Left kidney (tissue), 2 donors: ENCODE results near the gene SNED1. TPM values are rescaled to one million over a fixed set of nuclear protein-coding genes. Genes with fewer than 3 reads are reported as not detected.

Experiments
- DNase-seq: peaks from one replicate; pipeline ENCODE4 v3.0.0-alpha.2; 2013
- polyA plus RNA-seq: library from polyadenylated mRNA; unstranded; fragments of 120-200 nt; gene quantifications from one replicate; pipeline ENCODE4 v1.2.1, GENCODE V29; 2013; ENCODE audit not compliant: insufficient read length

SNED1 gene
- polyA plus RNA-seq, 1 donor = 8.2 TPM

DNA sequence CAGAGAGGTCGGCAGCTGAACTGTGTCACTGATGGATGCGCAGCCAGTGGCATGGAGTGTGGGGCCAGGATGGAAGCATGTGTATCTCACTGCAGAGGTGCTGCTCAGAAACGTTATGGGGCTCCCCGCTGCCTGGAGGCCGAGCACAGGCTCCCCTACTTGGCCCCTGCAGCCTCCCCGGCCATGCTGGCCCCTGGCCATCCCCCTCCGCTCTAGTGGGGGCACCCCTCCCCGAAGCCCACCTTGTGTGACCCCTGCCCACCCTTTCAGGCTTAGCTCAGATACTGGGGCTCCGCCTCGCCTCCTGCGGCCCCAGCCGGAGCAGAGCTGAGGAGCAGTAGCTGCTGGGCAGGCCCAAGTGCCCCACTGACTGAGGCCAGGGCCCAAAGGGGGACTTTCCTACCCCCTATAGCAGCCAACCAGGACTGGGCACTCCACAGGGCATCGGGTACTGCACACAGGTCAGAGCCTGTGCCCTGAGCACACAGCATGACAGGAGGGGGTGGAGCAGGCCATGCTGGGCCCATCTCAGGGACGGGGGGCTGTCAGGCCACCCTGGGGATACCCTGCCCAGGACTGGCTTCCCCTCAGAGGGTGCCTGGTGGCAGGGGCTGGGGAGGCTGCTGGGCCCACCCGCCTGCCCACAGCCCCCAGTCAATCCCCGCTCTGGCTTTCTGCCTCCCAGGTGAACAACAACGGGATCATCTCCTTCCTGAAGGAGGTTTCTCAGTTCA is 31.3 kb downstream of the SNED1 start:
- DNase-seq = no peak

DNA sequence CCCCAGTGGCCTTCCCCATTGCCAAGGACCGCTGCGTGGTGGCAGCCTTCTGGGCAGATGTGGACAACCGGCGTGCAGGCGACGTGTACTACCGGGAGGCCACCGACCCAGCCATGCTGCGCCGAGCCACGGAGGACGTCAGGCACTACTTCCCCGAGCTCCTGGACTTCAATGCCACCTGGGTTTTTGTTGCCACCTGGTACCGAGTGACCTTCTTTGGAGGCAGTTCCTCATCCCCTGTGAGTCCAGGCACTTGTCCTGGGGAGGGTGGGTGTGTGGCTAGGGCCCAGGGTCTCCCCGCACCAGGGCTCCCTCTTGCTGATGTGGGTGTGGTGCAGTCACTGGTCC is 31.9 kb downstream of the SNED1 start:
- DNase-seq = no peak

DNA sequence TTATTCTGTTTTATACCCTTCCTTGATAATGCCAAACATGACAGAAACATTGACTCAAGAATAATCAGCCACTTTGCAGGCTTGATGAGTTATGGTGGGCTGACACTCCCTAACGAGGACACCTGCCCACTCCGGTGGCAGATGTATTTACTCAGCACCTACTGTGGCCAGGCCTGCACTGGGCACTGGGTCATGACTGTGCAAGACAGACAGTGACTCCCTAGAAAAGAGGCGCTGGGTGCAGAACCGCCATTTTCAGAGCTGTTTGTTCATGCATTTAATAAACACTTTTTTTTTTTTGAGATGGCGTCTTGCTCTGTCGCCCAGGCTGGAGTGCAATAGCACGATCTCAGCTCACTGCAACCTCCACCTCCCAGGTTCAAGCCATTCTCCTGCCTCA is 32.5 kb downstream of the SNED1 start:
- no peak for DNase-seq

DNA sequence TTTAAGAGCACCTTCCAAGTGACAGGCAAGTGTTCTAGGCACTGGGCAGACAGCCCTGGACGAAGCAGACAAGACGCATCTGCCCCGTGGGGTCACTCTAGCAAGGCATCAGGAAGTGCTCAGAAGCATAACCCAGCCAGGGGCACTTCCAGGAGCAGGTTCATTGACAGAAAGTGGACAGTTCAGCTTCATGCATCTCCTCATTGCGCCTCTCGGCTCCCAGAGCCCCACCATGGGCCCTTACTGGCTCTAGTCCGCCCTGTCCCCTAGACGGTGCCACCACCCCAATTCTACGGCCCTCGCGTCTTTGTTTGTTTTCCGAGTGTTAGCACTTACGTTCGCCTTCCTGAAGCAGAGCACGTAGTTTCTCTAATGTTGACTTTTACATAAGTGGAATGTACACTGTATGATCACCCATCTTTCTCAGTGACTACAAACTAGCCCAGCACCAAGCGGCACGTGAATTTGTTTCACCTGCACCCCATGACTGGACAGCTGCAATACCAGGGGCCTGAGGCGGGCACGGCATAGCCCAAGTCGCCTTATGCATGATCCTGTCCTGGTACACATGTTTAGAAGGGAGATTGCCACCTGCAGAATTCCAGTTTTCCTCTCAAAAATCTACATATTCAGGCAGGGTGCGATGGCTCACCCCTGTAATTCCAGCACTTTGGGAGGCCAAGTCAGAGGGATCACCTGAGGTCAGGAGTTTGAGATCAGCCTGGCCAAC is 33.2 kb downstream of the SNED1 start:
- no peak for DNase-seq

DNA sequence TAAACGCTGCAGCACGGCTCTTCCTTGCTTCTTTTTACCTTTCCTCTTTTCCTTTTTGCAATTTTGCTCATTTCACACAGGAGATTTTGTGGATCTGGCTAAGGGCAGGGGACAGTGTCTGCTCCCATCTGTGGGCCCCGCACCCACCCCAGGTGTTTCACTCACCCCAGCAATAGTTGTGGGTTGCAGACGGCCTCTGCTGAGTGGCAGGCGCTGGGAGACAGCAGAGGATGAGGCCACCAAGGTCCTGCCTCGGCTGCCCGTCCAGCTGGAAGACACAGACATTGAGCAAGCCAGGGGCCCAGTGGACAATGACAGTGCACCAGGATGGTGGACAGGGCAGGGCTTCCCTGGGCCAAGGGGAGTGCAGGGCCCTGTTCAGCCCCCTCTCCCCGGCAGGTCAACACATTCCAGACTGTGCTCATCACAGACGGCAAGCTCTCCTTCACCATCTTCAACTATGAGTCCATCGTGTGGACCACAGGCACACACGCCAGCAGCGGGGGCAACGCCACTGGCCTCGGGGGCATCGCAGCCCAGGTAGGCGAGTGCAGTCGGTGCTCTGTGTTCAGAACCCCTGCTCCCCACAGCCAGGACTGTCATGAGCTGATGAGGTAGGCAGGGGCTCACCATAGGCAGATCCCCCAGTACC is 35.0 kb downstream of the SNED1 start:
- no peak for DNase-seq

DNA sequence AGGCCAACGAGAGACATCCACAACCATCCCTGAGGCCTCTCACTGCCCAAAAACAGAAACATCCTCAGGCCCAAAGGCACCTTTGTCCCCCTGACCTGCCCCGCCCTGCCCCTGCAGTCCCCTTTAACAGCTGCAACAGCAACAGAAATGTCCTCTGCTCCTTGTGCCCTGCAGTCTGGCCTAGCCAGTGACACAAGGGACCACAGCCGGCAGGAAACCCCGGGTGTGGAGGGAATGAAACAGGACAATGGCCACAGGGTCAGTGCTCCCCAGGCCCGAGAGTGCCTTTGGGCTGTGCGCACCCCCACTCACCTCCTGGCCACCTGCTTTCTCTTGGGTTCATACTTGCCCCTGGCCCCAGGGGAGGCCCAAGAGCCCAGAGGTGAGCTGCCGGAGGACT is 35.6 kb downstream of the SNED1 start:
- DNase-seq = no peak

DNA sequence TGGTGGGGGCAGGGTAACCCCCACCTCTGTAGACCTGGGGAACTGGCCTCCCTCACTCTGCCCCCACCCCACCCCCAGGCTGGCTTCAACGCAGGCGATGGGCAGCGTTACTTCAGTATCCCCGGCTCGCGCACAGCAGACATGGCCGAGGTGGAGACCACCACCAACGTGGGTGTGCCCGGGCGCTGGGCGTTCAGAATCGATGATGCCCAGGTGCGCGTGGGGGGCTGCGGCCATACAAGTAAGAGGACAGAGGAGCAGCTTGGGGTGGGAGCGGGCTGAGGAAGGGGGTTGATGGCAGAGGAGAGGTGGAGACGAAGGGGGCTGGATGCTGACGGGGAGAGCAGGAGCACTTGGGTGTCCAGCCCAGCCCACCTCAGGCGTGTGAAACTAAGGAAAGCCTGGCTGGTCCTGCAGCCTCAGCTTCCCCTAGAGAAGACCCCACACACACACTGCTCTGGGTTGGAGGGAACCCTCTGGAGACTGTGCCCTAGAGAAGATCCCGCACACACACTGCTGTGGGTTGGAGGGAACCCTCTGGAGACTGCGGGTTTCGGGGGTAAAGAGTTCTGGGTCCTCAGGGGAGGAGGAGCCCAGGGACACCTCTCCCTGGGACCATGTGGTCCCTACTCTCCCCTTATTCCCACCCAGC is 36.2 kb downstream of the SNED1 start:
- no peak for DNase-seq

DNA sequence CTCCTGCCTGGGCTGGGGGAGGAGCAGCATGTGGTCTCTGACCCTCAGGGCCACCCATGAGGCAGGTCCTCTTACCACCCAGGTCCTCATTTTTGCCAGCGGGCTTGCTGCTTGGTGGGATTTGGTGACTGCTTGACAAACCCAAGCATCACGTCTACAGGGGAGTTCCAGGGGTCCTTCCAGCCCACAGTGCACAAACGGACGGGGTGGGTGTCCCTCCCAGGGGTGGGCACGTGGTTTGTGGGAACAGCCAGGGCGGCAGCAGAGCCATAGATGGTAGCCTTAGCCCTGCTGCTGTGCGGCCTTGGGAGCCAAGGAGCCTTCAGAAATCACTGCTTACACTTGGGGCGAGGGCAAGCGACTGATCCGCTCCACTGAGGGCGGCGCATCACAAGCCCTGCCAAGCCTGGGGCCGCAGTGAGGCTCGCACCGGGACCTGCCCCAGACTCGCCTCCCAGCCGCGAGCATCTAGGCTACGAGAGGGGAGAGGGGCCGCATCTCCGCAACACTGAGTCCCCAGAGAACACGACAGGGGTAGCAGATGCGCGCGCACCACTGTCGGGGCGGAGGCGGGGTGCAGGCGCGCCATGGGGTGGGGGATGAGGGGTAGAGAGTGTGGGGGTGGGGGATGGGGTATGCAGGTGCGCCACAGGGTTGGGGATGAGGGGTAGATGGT is 36.9 kb downstream of the SNED1 start:
- DNase-seq = no peak

DNA sequence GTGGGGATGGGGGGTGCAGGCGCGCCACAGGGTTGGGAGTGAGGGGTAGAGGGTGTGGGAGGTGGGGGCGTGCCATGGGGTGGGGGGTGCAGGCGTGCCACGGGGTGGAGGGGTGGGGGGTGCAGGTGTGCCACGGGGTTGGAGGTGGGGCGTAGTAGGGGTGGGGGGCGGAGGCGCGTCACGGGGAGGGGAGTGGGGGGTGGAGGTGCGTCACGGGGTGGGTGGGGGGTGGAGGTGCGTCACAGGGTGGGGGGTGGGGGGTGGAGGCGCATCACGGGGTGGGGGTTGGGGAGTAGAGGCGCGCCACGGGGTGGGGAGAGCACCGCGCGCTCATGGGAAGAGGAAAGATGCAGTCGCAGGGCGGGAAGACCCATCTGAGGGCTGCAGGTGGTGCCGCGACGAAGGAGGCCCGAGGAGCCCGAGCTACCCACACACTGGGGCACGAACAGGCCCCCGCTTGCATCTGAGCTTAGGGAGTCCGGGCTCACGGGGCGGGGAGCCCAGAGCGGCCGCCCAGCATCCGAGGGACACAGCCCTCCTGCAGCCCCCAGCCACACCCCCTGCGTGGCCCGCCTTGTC is 37.5 kb downstream of the SNED1 start:
- DNase-seq = no peak

DNA sequence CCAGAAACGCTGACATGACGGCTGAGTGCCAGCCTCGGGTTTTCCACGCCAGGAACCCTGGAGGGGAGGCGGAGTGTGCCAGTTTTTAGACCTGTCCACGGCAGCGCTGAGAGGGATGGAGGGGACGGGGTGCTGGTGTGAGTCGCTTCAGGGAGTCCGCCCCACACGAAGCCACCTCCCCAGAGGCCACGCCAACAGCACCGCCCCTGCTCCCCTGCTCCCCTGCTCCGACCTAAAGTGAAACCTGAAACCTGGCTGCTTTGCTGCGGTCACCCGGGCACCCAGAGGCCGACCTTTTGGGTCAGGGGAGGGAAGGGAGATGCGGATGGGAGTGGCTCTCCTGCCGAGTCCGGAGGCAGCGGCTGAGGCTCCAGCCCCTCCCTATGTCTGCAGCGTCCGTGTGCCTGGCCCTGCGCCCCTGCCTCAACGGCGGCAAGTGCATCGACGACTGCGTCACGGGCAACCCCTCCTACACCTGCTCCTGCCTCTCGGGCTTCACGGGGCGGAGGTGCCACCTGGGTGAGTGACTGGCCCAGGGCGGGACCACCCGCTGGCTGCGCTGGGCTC is 38.1 kb downstream of the SNED1 start:
- DNase-seq = no peak

DNA sequence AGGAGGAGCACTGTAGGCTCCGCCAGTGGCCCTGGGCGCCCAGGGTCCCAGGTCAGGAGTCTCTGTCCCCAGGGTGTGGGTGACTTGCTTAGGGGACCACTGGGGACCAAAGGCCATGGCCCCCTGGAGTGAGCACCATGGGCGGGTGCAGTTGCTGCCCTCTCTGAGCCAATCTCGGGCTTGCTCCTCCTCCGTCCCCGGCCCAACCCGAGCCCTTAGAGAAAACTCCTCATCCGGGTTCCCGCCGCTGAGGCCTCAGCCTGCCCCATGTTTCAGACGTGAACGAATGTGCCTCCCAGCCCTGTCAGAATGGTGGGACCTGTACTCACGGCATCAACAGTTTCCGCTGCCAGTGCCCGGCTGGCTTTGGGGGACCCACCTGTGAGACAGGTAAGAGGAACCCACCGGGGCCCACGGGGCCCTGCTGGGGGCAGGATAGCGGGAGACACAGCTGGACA is 38.6 kb downstream of the SNED1 start:
- no peak for DNase-seq

DNA sequence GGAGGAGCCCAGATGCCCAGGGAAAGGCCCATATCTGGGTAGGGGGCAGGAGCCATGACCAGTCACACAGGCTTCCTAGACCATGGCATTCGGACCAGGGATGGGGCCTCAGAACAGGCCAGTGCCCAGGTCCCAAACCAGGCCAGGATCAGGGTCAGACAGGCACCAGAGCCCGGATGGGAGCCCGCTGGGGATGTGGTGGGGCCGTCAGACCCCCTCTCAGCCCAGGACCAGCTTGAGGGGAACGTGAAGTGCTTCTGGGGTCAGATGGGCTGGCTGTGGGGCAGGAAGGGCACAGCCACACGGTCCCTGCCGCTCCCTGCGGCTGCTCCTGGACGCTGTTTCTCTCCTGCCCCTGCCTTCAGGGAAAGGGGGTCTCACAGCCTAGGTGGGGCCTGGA is 39.1 kb downstream of the SNED1 start:
- DNase-seq = no peak

DNA sequence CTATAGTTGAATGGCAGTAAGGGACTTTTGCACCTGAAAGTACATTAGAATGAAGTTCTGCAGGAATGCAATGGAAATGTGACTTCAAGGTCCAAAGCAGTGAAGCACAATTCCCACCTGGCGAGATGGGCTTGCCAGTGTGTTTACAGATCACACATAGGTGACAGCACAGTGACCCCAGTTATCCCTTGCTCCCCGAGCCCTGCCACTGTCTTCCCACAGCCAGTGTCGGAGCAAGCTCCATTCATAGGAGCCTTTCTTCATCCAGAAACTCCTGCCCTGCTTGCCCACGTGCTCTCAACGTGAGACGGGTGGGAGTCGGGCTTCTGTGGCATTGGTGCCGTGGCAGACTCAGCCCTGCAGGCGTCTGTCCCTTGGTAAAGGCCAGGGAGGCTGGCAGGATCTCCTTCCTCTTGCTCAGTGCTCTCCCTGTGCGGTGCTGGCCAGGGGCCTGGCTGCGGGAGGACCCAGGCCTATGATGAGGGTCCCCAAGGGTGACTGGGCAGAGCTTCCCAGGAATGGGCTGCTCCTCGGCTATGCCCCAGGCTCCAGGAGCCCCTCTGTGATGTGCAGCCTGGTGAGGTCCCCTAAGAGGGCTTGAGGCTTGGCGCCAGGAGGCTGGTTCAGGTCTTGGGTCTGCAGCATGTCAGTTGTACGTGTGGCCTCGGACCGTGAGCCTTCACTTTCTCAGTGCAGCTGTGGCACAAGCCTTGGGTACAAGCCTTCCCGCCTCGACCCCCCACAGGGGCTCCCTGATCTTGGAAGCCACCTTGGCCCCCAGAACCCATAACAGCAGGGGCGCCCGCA is 40.2 kb downstream of the SNED1 start:
- no peak for DNase-seq

DNA sequence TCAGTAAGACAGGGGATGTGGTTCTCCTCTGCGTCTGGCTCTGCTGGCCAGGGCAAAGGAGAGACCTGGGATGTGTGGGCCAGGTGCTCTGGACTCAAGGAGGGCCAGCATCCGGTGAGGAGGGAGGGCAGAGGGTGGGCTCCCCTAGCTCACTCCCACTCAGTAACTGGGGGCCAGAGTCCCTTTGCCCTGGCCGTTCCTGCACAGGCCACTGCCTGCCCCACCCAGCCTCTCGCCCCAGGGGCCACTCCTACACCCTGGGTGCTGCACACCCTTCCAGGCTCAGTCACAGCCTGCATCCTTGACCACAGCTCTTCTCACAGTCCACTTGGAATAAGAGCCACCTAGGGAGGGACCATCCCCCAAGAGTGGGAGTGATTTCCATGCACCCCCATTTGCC is 41.0 kb downstream of the SNED1 start:
- no peak for DNase-seq

DNA sequence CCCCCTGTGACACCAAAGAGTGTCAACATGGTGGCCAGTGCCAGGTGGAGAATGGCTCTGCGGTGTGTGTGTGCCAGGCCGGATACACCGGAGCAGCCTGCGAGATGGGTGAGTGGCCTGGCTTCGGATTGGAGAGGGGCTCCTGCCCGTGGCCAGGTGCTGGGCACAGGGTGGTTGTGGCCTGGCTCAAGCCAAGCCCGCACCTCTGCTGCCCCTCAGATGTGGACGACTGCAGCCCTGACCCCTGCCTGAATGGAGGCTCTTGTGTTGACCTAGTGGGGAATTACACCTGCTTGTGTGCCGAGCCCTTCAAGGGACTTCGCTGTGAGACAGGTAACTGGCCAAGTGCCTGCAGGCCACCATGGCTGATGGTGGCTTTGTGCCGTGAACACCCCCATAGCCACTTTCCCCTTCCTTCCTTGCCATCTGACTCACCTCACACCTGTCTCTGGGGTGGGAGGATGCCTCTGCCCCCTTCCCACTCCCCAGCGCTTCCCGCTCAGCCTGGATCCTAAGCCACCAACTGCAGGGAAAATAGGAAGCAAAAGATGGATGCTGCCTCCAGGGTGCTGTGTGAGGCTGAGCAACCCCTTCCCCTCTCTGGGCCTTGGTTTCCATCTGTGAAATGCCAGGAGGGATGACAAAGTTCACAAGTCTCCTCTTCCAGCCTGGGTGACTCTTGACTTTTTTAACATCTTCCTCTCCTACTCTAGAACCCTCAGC is 41.8 kb downstream of the SNED1 start:
- no peak for DNase-seq

DNA sequence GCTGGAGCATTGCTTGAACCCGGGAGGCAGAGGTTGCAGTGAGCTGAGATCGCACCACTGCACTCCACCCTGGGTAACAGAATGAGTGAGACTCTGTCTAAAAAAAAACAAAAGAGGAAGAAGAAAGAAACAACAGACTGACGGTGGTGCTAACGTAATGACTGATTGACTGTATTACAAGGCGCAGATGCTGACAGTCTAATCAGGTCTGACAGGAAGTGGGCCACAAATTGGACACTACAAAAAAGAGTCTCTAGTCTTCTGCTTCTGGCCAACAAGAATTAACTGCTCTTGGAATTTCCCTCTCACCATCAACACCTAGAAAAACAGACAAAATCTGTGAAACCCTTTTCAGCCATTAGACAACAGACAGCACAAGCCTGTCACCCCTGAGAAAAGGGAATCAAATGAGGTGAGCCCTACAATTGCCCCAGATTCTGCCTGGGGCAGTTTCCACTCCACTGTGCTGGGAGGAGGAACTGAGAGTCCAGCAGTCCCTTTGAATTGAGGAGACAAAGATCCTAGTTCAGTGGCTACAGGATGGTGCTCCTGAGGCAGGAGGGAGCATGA is 43.3 kb downstream of the SNED1 start:
- no peak for DNase-seq

DNA sequence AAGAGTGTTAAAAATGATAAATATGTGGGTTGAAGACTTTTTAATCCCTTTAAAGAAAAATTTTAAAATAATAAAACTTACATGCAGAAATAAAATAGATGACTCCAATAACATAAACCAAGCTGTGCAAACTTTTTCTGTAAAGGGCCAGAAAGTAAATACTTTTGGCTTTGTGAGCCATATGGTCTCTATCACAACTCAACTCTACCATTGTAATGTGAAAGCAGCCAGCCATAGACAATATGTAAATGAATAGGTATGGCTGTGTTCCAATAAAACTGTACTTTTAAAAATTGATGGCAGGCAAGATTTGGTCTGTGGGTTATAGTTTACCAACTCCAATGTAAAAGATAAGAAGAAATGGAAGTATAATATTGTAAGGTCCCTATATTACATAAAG is 45.2 kb downstream of the SNED1 start:
- DNase-seq = no peak

DNA sequence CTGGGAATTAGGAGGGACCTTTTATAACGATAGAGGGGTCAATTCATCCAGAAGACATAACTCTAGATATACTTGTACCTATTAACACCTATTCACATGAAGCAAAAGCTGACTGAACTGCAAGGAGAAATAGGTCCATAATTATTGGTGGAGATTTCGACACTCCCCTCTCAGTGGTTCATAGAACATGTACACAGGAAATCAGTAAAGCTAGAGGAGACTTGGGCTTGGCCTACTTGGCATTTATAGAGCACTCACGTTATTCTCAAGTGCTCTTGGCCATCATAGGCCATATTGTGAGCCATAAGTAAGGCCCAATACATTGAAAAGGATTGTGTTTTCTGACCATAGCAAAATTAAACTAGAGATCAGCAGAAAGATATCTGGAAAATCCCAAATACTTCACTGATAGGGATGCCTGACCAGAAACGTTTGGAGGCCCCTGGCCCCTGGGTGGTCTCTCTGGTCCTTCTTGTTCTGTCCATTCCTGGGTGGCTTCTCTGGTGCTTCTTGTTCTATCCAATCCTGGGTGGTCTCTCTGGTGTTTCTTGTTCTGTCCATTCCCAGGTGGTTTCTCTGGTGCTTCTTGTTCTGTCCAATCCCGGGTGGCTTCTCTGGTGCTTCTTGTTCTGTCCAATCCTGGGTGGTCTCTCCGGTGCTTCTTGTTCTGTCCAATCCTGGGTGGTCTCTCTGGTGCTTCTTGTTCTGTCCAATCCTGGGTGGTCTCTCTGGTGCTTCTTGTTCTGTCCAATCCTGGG is 49.0 kb downstream of the SNED1 start:
- DNase-seq = no peak
